ENCODE results near the gene CISTR.

DNA sequence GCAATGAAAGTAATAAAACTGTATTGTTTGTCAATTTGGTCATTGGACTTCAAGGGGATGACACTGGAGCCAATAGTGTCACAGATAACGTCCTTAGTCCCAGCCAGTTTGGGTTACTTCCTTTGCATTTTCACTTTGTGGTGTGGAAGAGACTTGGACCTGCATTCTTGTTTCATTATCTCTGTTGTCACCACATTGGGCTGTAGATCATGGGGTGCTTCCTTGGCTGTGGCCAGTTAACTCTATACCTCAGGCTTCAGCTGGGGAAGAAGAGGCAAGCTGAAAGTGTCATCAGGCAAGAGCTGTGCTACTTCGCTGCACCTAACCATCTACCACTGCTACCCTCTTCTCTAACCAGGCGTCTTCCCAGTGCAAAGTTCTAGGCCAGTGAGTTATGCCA lies 15.1 kb upstream of the CISTR start:
- TF ChIP-seq, protein P1, sequence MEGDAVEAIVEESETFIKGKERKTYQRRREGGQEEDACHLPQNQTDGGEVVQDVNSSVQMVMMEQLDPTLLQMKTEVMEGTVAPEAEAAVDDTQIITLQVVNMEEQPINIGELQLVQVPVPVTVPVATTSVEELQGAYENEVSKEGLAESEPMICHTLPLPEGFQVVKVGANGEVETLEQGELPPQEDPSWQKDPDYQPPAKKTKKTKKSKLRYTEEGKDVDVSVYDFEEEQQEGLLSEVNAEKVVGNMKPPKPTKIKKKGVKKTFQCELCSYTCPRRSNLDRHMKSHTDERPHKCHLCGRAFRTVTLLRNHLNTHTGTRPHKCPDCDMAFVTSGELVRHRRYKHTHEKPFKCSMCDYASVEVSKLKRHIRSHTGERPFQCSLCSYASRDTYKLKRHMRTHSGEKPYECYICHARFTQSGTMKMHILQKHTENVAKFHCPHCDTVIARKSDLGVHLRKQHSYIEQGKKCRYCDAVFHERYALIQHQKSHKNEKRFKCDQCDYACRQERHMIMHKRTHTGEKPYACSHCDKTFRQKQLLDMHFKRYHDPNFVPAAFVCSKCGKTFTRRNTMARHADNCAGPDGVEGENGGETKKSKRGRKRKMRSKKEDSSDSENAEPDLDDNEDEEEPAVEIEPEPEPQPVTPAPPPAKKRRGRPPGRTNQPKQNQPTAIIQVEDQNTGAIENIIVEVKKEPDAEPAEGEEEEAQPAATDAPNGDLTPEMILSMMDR (IDR thresholded peaks at IDR 0.05): no peak
- no peak for TF ChIP-seq POLR2A (IDR thresholded peaks at IDR 0.05)
